Osteocyte (in vitro differentiated cells): Measurements from ENCODE around the gene ZNF792. TPM values are rescaled to one million over a fixed set of nuclear protein-coding genes. Genes with fewer than 3 reads are reported as not detected.

Source experiments
- DNase-seq: peaks from one replicate; pipeline ENCODE4 v3.0.0; 2021; ENCODE audit warnings: mixed read lengths; ENCODE audit not compliant: unreplicated experiment; ENCODE audit errors: extremely low spot score
- H3K27ac Mint-ChIP-seq: one replicate; pipeline ENCODE4 v1.8.0; 2021; ENCODE audit warnings: mild to moderate bottlenecking, mixed read lengths; ENCODE audit not compliant: unreplicated experiment
- H3K27me3 Mint-ChIP-seq: one replicate; pipeline ENCODE4 v1.8.0; 2021; ENCODE audit warnings: mixed read lengths; ENCODE audit not compliant: unreplicated experiment
- H3K36me3 Mint-ChIP-seq: one replicate; pipeline ENCODE4 v1.8.0; 2021; ENCODE audit warnings: mixed read lengths; ENCODE audit not compliant: unreplicated experiment
- H3K4me1 Mint-ChIP-seq: one replicate; pipeline ENCODE4 v1.8.0; 2021; ENCODE audit warnings: mixed read lengths; ENCODE audit not compliant: unreplicated experiment
- H3K4me3 Mint-ChIP-seq: one replicate; pipeline ENCODE4 v1.8.0; 2021; ENCODE audit warnings: mild to moderate bottlenecking, moderate library complexity, mixed read lengths; ENCODE audit not compliant: unreplicated experiment
- H3K9me3 Mint-ChIP-seq: one replicate; pipeline ENCODE4 v1.8.0; 2021; ENCODE audit warnings: mixed read lengths; ENCODE audit not compliant: unreplicated experiment
- total RNA-seq: library from RNA; stranded (reverse); gene quantifications from 2 replicates; pipeline ENCODE4 v1.2.1, GENCODE V29; 2021
- TF ChIP-seq, protein P1 (sequence below): fragments of 200-600 bp; sonication (generic); IDR thresholded peaks from 2 replicates; pipeline ENCODE4 v1.5.0; 2021; ENCODE audit warnings: antibody characterized with exemption, mild to moderate bottlenecking, moderate library complexity

The ZNF792 gene
- total RNA-seq, 1 donor from 2014 or later = 3.0 TPM

GRCh38 chr19:34990578-34991192, 26.7 kb upstream of the ZNF792 start:
- no peak overlapping the region for H3K27ac Mint-ChIP-seq
- H3K4me3 Mint-ChIP-seq = no peak overlapping the region
- H3K27me3 Mint-ChIP-seq = peaks cover 4% of the 10 kb centered on the region
- H3K9me3 Mint-ChIP-seq = no peaks in the 10 kb centered on the region
- no peaks in the 10 kb centered on the region for H3K36me3 Mint-ChIP-seq
- H3K4me1 Mint-ChIP-seq = peaks cover 6% of the 10 kb centered on the region
- TF ChIP-seq, protein P1, sequence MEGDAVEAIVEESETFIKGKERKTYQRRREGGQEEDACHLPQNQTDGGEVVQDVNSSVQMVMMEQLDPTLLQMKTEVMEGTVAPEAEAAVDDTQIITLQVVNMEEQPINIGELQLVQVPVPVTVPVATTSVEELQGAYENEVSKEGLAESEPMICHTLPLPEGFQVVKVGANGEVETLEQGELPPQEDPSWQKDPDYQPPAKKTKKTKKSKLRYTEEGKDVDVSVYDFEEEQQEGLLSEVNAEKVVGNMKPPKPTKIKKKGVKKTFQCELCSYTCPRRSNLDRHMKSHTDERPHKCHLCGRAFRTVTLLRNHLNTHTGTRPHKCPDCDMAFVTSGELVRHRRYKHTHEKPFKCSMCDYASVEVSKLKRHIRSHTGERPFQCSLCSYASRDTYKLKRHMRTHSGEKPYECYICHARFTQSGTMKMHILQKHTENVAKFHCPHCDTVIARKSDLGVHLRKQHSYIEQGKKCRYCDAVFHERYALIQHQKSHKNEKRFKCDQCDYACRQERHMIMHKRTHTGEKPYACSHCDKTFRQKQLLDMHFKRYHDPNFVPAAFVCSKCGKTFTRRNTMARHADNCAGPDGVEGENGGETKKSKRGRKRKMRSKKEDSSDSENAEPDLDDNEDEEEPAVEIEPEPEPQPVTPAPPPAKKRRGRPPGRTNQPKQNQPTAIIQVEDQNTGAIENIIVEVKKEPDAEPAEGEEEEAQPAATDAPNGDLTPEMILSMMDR = no peak
- no peak for DNase-seq

DNA sequence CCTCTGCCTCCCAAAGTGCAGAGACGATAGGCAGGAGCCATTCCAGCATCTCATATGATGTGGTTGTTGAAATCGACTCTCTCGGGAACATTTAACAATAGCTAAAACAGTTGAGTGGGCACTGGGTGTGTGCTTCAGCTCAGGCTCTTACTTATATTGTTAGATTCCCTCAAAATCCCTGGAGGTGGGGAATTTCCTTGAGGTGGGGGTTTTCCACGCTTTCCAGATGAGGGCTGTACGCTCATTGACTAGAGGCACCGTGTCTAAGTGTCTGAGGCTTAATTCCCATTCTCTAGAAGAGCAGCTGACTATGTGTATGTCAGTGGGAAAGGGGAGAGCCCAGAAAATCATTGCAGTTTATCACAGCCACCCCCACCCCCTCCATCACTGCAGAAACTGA, 25.3 kb upstream of the ZNF792 start:
- peaks cover 5% of the 10 kb centered on the region for H3K9me3 Mint-ChIP-seq
- H3K27me3 Mint-ChIP-seq = peaks cover 4% of the 10 kb centered on the region
- DNase-seq = no peak
- peaks cover 9% of the 10 kb centered on the region for H3K4me1 Mint-ChIP-seq
- H3K4me3 Mint-ChIP-seq = no peak overlapping the region
- no peak overlapping the region for H3K27ac Mint-ChIP-seq
- H3K36me3 Mint-ChIP-seq = no peaks in the 10 kb centered on the region
- TF ChIP-seq, protein P1 = no peak

DNA sequence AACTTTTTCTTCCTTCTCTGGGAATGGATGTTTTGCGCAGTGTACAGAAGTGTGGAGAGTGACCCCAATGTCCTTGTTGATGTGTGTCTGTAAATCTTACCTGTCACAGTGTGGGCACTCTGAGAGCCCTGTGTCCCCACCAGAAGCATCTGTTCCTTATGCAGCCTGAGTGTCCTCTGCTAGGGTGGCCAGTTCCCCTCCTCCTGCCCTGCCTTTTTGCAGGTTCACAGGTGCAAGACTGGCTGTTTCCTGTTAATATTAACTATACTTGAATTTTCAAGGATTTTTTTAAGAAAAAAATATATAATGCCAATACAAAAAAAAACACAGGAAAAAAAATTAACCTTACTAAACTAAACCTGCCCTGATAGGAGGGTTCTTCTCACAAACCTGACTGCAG, 24.1 kb upstream of the ZNF792 start:
- no peak overlapping the region for H3K27ac Mint-ChIP-seq
- no peak for DNase-seq
- TF ChIP-seq, protein P1 = no peak
- peaks cover 9% of the 10 kb centered on the region for H3K9me3 Mint-ChIP-seq
- H3K4me3 Mint-ChIP-seq = no peak overlapping the region
- no peaks in the 10 kb centered on the region for H3K36me3 Mint-ChIP-seq
- peaks cover 4% of the 10 kb centered on the region for H3K27me3 Mint-ChIP-seq
- H3K4me1 Mint-ChIP-seq = peaks cover 9% of the 10 kb centered on the region

DNA sequence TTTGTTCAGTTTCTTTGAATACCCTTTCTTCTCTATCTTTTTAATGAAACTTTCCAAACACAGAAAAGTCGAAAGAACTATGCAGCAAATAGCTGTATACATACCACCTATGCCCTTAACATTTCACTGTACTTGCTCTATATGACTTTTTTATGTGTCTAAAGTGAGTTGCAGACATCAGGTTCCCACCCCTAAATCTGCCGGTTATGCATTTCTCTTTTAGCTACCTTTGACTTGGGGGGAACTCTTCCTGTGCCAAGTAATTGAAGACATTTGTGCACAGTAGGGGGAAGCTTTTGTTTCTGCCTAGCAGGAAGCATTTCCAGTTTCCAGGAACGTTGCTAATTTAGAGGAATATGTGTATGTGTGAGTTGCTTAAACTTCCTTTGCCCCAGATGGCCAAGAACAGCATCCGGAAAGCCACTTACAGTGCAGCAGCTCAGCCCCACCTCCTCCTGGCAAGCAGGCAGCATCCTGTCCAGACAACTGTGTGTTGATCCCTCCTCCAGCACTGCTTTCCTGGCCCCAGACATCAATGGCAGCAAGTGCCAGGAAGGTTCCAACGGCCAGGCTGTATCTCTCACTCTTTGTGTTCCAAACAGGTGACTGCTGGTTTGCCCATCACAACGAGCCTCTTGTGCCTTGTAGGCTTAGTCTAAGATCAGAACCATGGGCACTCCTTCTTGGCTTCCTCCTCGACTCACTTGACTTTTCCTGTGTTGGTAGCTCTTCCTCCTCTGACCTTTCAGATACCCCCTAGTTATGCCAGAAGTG, 21.4 kb upstream of the ZNF792 start:
- Mint-ChIP-seq H3K27me3 (peaks cover 11% of the 10 kb centered on the region), H3K27ac (no peak overlapping the region)

DNA sequence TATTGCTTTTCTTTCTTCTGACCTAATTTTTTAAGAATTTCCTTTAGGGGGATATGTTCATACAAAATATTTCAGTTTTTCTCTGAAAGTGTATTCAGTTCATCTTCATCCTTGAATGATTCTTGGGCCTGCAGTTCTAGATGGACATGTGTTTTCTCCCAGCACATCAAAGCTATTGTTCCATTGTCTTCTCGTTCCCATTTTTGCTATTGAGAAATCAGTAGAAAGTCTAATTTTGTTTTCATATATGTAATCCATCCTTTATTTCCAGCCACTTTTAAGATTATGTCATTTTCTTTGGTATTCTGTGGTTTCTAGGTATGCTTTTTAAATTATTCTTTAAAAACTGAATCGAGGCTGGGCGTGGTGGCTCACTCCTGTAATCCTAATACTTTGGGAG, 20.3 kb upstream of the ZNF792 start:
- TF ChIP-seq, protein P1 = no peak
- peaks cover 9% of the 10 kb centered on the region for H3K9me3 Mint-ChIP-seq

More for the DNA sequence above, 21.4 kb upstream of the ZNF792 start:
- DNase-seq = no peak
- Mint-ChIP-seq H3K9me3 (peaks cover 9% of the 10 kb centered on the region), H3K4me1 (peaks cover 9% of the 10 kb centered on the region), H3K36me3 (no peaks in the 10 kb centered on the region), H3K4me3 (no peak overlapping the region)
- TF ChIP-seq, protein P1 = no peak

More for the DNA sequence above, 20.3 kb upstream of the ZNF792 start:
- DNase-seq = no peak
- H3K36me3 Mint-ChIP-seq = no peaks in the 10 kb centered on the region
- no peak overlapping the region for H3K27ac Mint-ChIP-seq
- peaks cover 17% of the 10 kb centered on the region for H3K27me3 Mint-ChIP-seq
- H3K4me3 Mint-ChIP-seq = no peak overlapping the region
- peaks cover 9% of the 10 kb centered on the region for H3K4me1 Mint-ChIP-seq
